ENCODE measurements around the gene ULBP1.

- TF ChIP-seq, protein P1, sequence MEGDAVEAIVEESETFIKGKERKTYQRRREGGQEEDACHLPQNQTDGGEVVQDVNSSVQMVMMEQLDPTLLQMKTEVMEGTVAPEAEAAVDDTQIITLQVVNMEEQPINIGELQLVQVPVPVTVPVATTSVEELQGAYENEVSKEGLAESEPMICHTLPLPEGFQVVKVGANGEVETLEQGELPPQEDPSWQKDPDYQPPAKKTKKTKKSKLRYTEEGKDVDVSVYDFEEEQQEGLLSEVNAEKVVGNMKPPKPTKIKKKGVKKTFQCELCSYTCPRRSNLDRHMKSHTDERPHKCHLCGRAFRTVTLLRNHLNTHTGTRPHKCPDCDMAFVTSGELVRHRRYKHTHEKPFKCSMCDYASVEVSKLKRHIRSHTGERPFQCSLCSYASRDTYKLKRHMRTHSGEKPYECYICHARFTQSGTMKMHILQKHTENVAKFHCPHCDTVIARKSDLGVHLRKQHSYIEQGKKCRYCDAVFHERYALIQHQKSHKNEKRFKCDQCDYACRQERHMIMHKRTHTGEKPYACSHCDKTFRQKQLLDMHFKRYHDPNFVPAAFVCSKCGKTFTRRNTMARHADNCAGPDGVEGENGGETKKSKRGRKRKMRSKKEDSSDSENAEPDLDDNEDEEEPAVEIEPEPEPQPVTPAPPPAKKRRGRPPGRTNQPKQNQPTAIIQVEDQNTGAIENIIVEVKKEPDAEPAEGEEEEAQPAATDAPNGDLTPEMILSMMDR (IDR thresholded peaks at IDR 0.05), result no peak
- no peak for TF ChIP-seq EP300 (IDR thresholded peaks at IDR 0.05)
Observed at GRCh38 chr6:150006961-150007464, 43.3 kb downstream of the ULBP1 start.
